Measurements from ENCODE around the gene BTBD2. TPM values are rescaled to one million over a fixed set of nuclear protein-coding genes. Genes with fewer than 3 reads are reported as not detected.

The BTBD2 gene
- total RNA-seq, 1 donor from 2014 or later: 59.7 TPM

DNA sequence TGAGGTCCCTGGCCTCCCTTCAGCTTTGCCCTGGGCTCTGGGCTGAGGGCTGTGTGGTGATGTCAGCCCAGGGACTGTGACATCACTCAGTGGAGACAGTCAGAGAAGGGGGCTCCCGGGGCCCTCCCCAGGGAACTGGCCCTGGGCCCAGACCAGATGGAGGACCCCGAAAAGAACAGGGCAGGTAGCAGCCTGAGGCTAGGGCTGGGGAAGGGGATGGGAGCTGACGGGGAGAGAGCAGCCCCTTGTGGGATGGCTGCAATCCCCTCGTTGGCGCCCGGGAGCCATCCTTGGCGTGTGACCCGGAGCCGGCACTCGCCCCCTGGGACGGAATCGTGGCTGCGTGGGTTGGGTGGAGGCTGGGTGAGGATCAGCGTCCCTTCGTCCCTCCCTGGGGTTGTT, 61.0 kb downstream of the BTBD2 start:
- H3K4me3 ChIP-seq (ENCODE audit: low read depth, low read length): no peak overlapping the region
- no peak for DNase-seq (ENCODE audit: low read depth)
- TF ChIP-seq, protein P1, sequence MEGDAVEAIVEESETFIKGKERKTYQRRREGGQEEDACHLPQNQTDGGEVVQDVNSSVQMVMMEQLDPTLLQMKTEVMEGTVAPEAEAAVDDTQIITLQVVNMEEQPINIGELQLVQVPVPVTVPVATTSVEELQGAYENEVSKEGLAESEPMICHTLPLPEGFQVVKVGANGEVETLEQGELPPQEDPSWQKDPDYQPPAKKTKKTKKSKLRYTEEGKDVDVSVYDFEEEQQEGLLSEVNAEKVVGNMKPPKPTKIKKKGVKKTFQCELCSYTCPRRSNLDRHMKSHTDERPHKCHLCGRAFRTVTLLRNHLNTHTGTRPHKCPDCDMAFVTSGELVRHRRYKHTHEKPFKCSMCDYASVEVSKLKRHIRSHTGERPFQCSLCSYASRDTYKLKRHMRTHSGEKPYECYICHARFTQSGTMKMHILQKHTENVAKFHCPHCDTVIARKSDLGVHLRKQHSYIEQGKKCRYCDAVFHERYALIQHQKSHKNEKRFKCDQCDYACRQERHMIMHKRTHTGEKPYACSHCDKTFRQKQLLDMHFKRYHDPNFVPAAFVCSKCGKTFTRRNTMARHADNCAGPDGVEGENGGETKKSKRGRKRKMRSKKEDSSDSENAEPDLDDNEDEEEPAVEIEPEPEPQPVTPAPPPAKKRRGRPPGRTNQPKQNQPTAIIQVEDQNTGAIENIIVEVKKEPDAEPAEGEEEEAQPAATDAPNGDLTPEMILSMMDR (conservative IDR thresholded peaks at IDR 0.05; ENCODE audit: low read depth, low read length): no peak

DNA sequence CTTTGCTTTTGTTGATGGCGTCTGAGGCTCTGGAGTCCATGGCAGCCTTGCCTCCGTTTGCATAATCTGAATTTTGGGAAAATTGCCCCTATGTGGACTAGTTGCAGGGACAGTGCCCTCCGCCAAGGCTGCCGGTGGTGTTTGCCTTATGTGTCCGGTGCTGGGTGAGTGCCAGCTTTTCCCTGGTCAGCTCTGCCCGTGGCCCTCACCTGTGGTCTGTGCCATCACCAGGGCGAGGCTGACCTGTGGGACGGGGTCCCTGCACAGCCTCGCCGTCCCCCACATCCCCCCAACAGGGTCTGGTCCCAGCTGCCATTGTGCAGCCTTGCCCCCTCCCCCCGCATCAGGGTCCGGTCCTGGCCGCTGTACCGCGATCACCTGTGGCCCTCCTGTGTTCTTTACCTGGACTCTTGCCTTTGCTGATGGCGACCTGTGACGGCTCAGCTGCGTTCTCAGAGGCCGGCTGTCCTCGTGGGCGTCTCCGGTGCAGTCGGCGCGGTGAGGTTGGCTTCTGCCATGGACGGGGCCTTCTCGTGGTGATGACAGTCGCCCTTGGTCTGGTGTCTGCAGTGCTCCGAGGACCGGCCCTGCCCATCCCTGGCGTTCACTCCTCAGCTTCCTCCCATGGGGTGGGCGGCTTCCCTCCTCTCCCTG, 61.9 kb downstream of the BTBD2 start:
- no peak overlapping the region for H3K4me3 ChIP-seq (ENCODE audit: low read depth, low read length)
- TF ChIP-seq, protein P1 (conservative IDR thresholded peaks at IDR 0.05; ENCODE audit: low read depth, low read length): no peak
- DNase-seq (ENCODE audit: low read depth): no peak

DNA sequence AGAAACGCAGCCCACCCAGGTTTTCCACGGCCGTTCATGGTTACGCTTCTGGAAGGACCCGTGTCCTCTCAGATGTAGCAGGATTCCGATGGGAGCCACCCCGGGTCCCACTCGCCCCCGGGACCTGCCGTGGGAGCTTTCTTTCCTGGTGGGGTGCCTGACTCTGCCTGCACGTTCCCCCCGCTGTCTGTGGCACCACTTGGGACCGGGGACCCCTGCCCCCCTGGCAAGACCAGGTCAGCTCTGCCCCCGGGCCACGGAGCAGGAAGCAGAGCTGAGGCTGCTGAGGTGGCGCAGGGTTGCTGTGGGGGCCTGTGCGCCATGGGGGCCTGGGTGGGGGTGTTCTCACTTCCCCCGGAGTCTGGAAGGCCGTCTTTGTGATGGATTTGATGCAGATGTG, 62.5 kb downstream of the BTBD2 start:
- DNase-seq (ENCODE audit: low read depth): no peak
- H3K4me3 ChIP-seq (ENCODE audit: low read depth, low read length): no peak overlapping the region
- TF ChIP-seq, protein P1 (conservative IDR thresholded peaks at IDR 0.05; ENCODE audit: low read depth, low read length): no peak

DNA sequence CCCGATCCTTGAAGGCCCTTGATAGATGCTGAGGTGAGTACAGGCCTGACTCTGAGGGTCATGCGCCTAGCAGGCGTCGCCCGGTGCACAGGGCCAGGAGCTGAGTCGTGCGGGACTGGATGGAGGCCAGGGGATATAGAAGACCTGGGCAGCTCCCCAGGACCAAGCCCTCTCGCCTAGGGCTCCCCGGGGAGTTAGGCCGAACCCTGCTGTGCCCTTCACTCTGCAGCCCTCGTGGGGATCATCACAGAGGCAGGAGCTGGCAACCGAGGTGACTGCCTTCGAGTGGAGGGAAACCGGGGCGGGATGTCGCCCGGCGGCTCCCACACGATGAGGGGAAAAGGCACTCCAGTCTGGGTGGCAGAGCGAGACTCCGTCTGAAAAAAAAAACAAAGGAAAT, 62.9 kb downstream of the BTBD2 start:
- TF ChIP-seq, protein P1 (conservative IDR thresholded peaks at IDR 0.05; ENCODE audit: low read depth, low read length): no peak
- no peak for DNase-seq (ENCODE audit: low read depth)
- no peak overlapping the region for H3K4me3 ChIP-seq (ENCODE audit: low read depth, low read length)

DNA sequence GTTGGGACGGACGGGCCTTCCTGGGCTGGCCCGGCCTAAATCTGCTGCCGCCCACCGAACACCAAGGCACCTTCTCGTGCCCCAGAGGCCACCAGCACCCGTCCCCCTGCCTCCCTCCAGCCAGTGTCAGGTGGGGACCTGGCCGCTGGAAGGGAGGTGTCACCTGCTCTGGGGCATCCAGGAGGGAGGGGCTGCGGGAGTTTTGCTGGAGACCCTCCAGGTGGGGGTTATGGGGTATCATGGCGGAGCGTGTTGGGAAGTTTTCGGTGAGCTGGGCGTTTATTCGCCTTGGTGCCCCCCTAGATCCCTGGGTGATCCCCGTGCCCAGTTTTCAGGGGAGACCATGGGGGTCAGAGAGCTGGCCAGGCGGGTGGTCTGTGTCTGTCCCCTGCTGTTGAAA, 64.9 kb downstream of the BTBD2 start:
- TF ChIP-seq, protein P1 (conservative IDR thresholded peaks at IDR 0.05; ENCODE audit: low read depth, low read length): no peak
- DNase-seq (ENCODE audit: low read depth): no peak
- H3K4me3 ChIP-seq (ENCODE audit: low read depth, low read length): no peak overlapping the region

DNA sequence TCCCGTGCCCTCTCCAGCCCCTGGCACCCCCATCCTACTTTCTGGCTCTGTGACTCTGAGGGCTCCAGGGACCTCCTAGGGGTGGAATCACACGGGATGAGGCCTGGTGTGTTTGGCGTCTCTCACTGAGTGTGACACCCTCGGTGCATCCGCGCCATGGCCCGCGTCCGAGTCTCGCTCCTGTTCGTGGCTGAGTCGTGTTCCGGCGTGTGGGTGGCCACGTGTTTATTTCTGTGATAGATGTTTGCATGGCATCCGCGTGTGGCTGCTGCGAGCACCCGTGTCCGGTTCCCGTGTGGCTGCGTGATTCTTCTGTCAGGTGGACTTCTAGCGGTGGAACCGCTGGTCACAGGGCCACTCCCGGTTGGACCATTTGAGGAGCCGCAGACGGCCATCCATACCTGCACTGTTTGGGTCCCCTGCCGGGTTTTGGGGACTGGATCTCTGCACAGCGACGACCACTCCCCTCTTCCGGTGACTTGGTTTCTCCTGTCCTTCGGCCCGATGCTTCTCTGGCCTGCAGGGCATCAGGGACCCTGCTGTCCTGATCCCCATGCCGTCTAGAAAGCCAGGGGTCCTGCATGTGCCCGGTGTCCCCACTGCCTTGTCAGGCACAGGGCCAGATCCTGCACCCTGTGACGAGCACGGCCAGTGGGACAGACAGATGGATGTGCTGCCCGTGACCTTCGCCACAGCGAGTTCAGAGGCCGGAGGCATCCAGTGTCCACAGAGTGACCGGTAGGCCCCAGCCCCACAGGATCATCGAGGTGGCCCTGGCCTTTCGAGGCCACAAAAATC, 66.0 kb downstream of the BTBD2 start:
- no peak overlapping the region for H3K4me3 ChIP-seq (ENCODE audit: low read depth, low read length)
- no peak for DNase-seq (ENCODE audit: low read depth)
- TF ChIP-seq, protein P1 (conservative IDR thresholded peaks at IDR 0.05; ENCODE audit: low read depth, low read length): no peak

Data from epithelial cell of proximal tubule (primary cell).